ENCODE measurements around the gene PLEK2. TPM values are rescaled to one million over a fixed set of nuclear protein-coding genes. Genes with fewer than 3 reads are reported as not detected.
"Not testable (repeated sequence)": the region's sequence is repeated elsewhere in the genome, so short reads cannot be mapped to it uniquely, and the experiment has no call there.

Gene PLEK2
- total RNA-seq, 1 donor, result 3.9 TPM

DNA sequence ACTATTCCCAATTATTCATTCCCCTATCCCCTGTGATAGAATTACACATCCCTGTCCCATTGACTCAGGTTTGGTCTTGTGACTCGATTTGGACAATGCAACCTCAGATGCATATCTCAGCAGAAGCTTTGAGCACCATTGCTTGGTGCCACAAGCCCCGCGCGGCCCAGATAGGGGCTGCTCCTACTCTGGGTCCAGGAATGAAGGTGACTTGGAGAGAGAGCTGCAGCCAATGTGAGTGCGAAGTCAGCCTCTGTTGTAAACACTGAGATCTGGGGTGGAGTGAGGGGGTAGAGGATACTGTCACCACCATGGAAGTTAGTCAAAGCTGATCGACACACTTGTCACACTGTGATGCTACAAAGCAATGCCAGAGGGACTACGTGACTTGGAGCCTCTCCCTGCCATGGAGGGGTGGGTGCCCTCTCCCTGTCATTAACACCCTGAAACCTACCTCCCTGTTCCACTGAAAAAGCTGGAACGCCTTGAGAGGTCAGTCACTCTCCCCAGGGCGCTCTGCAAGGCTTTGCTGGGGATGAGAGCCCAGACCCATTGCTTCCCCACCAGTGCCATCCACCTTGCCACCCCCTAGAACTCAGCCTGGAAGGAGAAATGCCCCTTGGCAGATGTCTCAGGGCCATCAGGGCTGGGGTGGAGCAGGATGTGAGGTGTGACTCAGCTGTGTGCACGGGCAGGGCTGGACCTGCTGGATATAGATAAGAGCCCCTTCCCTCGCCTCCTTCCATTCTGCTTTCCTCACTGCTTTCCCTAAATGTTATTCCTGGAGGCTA lies 6.6 kb upstream of the PLEK2 start:
- Histone ChIP-seq H3K9me3 (ENCODE audit: low read depth, low read length) (no peaks in the 10 kb centered on the region), H3K27me3 (ENCODE audit: insufficient read depth, low read length) (no peaks in the 10 kb centered on the region), H3K4me1 (ENCODE audit: insufficient read depth, low read length) (peaks cover 2% of the 10 kb centered on the region), H3K4me3 (ENCODE audit: low read length) (no peak overlapping the region)

DNA sequence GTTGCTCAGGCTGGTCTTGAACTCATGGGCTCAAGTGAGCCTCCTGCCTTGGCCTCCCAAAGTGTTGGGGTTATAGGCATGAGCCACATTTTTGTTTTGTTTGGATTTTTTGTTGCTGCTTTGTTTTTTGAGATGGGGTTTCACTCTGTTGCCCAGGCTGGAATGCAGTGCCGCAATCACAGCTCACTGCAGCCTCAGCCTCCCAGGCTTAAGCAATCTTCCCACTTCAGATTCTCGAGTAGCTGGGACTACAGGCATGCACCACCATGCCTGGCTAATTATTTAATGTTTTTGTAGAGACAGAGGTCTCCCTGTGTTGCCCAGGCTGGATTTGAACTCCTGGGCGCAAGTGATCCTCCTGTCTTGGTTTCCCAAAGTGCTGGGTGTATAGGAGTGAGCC lies 5.7 kb upstream of the PLEK2 start:
- Histone ChIP-seq H3K4me3 (ENCODE audit: low read length) (no peak overlapping the region), H3K9me3 (ENCODE audit: low read depth, low read length) (no peaks in the 10 kb centered on the region), H3K27me3 (ENCODE audit: insufficient read depth, low read length) (no peaks in the 10 kb centered on the region), H3K4me1 (ENCODE audit: insufficient read depth, low read length) (no peaks in the 10 kb centered on the region)

DNA sequence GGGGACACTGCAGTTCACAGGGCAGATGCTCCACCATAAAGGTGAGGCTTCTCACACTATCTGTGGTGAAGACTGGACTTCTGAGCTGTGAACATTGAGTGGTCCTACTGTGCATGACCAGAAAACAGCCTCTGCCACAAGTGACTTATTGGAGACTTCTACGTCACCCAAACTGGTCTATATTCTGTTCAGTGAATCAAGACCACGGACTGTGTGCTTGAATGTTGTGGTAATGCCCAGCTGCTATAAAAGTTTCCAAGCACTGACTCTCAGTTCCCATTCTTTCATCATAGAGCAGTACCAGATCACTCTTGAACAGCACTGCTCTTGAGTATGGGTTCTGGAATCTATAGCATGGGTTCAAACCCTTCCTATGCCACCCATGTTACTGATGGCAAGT lies 4.8 kb upstream of the PLEK2 start:
- Histone ChIP-seq H3K27me3 (ENCODE audit: insufficient read depth, low read length) (peaks cover 5% of the 10 kb centered on the region), H3K4me1 (ENCODE audit: insufficient read depth, low read length) (peaks cover 7% of the 10 kb centered on the region), H3K4me3 (ENCODE audit: low read length) (no peak overlapping the region), H3K9me3 (ENCODE audit: low read depth, low read length) (no peaks in the 10 kb centered on the region)

DNA sequence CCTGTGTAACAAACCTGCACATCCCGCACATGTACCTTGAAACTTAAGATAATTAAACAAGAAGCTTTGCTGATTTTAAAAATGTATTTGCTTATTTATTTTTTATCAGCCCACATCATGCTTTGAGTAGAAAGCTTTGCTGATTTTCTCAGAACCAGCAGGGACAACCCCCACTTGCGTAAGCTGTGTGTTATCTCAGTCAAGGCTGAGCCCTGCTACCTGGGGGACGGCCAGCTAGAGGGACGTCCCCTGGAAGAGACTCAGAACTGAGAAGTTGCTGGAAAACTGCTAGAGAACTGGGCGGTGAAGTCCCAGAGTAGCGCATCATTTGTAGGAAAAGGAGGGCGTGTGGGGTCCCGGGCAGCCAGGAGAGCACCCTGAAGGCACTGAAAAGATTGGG lies 4.1 kb upstream of the PLEK2 start:
- Histone ChIP-seq H3K27me3 (ENCODE audit: insufficient read depth, low read length) (peaks cover 12% of the 10 kb centered on the region), H3K9me3 (ENCODE audit: low read depth, low read length) (no peaks in the 10 kb centered on the region), H3K4me3 (ENCODE audit: low read length) (no peak overlapping the region), H3K4me1 (ENCODE audit: insufficient read depth, low read length) (peaks cover 10% of the 10 kb centered on the region)

DNA sequence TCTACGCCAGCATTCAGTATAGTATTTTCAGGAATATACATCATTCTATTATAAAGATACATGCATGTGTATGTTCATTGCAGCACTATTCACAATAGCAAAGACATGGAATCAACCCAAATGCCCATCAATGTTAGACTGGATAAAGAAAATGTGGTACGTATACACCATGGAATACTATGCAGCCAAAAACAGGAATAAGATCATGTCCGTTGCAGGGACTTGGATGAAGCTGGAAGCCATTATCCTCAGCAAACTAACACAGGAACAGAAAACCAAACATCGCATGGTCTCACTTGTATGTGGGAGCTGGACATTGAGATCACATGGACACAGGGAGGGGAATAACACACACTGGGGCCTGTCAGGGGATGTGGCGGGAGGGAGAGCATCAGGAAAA lies 3.6 kb upstream of the PLEK2 start:
- H3K4me3 ChIP-seq (ENCODE audit: low read length); H3K9me3 ChIP-seq (ENCODE audit: low read depth, low read length); H3K4me1 ChIP-seq (ENCODE audit: insufficient read depth, low read length): not testable (repeated sequence)
- peaks cover 13% of the 10 kb centered on the region for H3K27me3 ChIP-seq (ENCODE audit: insufficient read depth, low read length)

DNA sequence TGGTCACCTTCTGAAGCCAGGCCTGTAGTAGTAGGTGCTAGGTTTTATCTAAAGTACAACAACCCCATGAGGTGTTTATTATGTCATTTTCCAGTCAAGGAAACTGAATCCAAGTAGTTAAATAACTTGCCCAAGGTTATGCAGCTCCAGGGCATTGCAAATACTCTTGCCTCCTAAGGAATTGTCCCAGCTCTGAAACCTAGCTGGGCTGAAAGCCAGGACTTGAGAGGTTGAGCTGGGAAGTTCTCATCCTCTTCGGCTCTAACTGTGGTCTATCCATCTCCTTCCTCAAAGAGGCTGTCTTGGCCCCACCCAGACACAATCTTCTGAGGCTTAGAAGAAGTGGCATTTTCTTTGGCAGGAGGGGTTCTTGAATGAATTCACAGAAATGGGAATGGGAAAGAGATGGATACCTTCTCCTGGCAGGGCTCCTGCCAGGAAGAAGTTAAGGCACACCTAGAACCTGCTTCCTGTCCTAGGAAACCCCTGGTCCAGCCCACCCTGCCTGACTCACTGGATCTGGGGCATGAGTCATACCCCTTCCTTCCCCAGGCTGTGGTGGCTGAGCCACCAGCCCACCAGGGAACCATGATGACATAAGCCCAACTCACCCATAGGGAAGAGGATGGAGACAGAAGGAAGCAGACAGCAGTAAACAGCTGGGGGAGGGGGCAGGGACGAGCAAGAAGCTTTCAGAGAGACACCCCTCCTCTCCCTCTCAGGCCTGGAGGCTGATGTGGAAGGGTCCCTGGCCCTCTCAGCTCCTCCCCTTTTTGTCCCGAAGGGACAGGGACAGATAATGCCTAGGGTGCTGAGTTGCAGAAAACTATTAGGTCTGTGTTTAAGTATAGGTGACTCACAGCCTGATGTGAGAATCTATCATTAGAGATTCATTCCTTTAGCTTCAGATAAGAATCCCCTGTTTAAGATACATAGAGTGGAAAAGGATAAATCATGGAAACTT lies 2.1 kb upstream of the PLEK2 start:
- peaks cover 10% of the 10 kb centered on the region for H3K4me1 ChIP-seq (ENCODE audit: insufficient read depth, low read length)
- H3K27me3 ChIP-seq (ENCODE audit: insufficient read depth, low read length), result peaks cover 13% of the 10 kb centered on the region
- no peak overlapping the region for H3K4me3 ChIP-seq (ENCODE audit: low read length)
- no peaks in the 10 kb centered on the region for H3K9me3 ChIP-seq (ENCODE audit: low read depth, low read length)

DNA sequence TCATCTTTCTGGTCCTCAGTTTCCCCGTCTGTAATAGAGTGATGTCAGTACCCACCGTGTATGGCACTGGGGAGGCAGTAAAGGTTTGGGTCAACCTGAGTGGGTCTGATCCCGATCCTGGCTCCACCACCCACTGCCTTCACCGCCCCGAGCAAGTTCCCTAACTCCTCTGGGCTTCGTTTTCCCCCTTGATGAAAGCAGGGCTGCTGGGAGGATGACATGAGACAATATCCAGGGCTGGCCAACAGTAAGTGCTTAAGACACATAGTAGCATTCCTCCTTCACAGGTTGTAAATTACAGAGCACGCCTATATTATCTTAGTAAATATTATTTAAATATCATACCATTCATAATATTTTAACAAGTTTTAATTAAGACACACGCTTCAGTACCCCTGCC lies 595 bp downstream of the PLEK2 start:
- Histone ChIP-seq H3K9me3 (ENCODE audit: low read depth, low read length) (no peaks in the 10 kb centered on the region), H3K4me1 (ENCODE audit: insufficient read depth, low read length) (peaks cover 10% of the 10 kb centered on the region), H3K27me3 (ENCODE audit: insufficient read depth, low read length) (peaks cover 13% of the 10 kb centered on the region), H3K4me3 (ENCODE audit: low read length) (no peak overlapping the region)

DNA sequence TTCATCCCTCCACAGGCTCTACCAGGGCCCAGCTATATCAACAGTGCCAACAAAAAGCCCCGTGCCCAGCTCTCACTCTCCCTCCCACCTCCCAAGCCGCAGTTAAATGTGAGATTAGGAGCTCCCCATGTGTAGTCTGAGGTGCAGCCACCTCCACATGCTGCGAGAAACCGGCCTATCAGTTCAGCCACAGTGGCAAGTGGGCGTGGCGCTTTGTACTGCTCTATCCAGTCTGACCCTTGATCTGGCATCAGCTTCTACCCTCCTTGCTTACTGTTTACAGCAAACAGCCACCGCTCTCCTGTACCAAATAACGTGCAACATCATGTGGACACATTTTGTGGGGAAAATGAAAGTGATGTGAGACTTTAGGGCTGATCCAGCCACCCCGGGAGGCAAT lies 1.7 kb downstream of the PLEK2 start:
- peaks cover 13% of the 10 kb centered on the region for H3K27me3 ChIP-seq (ENCODE audit: insufficient read depth, low read length)
- H3K9me3 ChIP-seq (ENCODE audit: low read depth, low read length), result no peaks in the 10 kb centered on the region
- H3K4me1 ChIP-seq (ENCODE audit: insufficient read depth, low read length), result peaks cover 10% of the 10 kb centered on the region
- H3K4me3 ChIP-seq (ENCODE audit: low read length), result no peak overlapping the region

DNA sequence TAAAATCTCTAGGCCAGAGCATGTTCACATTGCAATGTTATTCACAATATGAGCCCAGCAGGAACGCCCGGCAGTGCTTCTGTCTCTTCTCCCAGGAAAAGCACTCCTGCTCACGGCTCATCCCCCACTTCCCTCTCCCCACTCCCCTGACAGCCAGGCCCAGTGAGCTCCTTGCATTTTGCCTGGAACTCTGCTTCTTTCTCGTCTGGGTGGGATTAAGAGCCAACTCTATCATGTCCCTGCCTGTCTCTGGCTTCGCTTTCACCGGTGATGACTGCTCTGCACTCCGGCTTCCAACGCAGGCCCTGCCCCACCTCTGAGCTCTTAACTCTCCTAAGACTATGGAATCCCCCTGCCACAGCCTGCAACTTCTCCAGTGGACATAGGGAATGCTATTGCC lies 2.5 kb downstream of the PLEK2 start:
- Histone ChIP-seq H3K9me3 (ENCODE audit: low read depth, low read length) (no peaks in the 10 kb centered on the region), H3K27me3 (ENCODE audit: insufficient read depth, low read length) (peaks cover 13% of the 10 kb centered on the region), H3K4me3 (ENCODE audit: low read length) (no peak overlapping the region), H3K4me1 (ENCODE audit: insufficient read depth, low read length) (peaks cover 10% of the 10 kb centered on the region)

DNA sequence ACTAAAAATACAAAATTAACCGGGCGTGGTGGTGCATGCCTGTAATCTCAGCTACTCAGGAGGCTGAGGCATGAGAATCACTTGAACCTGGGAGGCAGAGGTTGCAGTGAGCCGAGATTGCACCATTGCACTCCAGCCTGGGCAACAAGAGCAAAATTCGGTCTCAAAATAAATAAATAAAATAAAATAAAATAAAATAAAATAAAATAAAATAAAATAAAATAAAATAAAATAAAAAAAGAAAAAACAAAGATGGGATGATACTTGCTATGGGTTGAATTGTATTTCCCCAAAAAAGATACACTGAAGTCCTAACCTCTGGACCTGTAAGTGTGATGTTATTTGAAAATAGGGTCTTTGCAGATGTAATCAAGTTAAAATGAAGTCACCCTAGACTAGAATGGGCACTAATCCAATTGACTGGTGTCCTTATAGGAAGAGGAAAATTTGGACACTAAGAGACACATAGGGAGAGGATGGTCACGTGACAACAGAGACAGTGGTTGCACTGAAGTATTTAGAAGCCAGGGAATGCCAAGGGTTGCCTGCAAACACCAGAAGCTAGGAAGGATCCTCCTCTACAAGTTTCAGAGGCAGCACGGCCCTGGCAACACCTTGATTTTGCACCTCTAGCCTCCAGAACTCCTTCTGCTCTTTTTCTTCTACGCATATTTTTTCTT lies 3.7 kb downstream of the PLEK2 start:
- not testable (repeated sequence) for H3K4me3 ChIP-seq (ENCODE audit: low read length); H3K9me3 ChIP-seq (ENCODE audit: low read depth, low read length); H3K4me1 ChIP-seq (ENCODE audit: insufficient read depth, low read length)
- peaks cover 13% of the 10 kb centered on the region for H3K27me3 ChIP-seq (ENCODE audit: insufficient read depth, low read length)

DNA sequence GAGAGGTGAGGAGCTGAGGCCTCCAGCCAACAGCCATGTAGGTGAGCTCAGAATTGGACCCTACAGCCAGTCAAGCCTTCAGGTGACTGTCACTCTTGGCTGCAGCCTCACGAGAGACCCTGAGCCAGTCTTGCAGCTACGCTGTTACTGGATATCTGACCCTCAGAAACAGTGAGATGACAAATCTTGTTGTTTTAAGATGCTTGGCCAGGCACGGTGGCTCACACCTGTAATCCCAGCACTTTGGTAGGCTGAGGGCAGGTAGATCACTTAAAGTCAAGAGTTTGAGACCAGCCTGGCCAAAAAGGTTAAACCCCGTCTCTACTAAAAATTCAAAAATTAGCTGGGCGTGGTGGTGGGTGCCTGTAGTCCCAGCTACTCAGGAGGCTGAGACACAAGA lies 6.2 kb downstream of the PLEK2 start:
- Histone ChIP-seq H3K9me3 (ENCODE audit: low read depth, low read length) (no peaks in the 10 kb centered on the region), H3K4me1 (ENCODE audit: insufficient read depth, low read length) (no peaks in the 10 kb centered on the region), H3K27me3 (ENCODE audit: insufficient read depth, low read length) (no peaks in the 10 kb centered on the region), H3K4me3 (ENCODE audit: low read length) (no peak overlapping the region)

DNA sequence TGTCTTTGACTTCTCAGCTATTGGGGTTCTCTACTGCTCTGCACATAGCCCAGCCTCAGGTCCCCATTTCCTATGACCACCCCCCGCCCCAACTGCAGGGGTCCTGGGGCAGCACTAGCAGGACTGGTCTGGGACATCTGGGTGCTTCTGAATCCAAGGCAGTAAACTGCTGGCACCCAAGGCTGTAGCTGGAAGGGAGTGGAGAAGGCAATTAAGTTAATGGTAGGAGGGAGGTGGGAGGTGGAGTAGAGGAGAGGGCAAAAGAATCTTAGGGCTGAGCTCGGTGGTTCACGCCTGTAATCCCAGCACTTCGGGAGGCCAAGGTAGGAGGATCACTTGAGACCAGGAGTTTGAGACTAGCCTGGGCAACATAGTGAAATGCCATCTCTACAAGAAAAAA lies 11.5 kb downstream of the PLEK2 start:
- no peak overlapping the region for H3K4me3 ChIP-seq (ENCODE audit: low read length)
- H3K27me3 ChIP-seq (ENCODE audit: insufficient read depth, low read length), result no peaks in the 10 kb centered on the region
- H3K9me3 ChIP-seq (ENCODE audit: low read depth, low read length), result no peaks in the 10 kb centered on the region
- no peaks in the 10 kb centered on the region for H3K4me1 ChIP-seq (ENCODE audit: insufficient read depth, low read length)

DNA sequence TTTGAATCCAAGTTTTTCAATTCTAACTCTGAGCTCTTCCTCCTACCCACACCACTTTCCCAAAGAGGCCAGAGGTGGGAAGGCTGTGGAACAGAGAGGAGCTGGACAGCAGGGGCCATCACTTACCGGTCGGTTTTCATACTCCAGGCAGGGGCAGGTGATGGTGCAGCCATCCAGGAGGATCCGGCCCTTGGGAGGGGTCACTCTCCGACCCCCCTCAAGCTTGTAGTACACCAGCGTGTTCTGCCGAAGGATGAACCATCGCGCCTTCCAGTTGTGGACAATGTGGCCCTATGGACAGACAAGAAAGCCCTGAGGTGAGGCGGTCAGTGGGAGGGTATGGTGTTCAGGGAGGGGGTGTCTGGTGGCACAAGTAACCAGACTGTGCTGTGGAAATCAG lies 14.4 kb downstream of the PLEK2 start:
- no peaks in the 10 kb centered on the region for H3K27me3 ChIP-seq (ENCODE audit: insufficient read depth, low read length)
- no peaks in the 10 kb centered on the region for H3K9me3 ChIP-seq (ENCODE audit: low read depth, low read length)
- no peak overlapping the region for H3K4me3 ChIP-seq (ENCODE audit: low read length)

DNA sequence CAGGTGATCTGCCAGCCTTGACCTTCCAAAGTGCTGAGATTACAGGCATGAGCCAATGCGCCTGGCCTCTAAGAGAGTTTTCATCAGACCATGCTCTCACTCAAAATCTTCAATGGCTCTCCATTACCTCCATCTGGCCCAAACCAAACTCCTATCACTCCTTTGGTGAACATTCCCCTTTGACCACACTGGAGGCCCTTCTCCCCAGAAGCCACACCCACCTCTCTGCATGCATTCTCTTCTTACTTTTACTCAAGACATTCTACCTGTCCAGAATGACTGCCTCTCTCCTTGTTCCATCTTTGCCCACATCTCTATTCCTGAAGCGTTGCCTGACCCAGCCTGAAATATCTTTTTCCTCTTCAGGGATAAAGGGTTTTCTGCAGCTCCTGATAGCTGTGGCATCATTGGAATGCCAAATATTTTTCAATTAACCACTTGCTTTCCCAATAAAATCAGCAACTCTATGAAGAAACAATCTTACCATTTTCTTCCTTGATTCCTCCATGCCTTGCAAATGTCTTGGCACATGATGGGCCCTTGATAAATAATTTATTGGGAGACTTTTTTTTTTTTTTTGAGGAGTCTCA lies 15.5 kb downstream of the PLEK2 start:
- H3K4me1 ChIP-seq (ENCODE audit: insufficient read depth, low read length), result no peaks in the 10 kb centered on the region
- no peaks in the 10 kb centered on the region for H3K9me3 ChIP-seq (ENCODE audit: low read depth, low read length)
- no peak overlapping the region for H3K4me3 ChIP-seq (ENCODE audit: low read length)

More for the DNA sequence above, 14.4 kb downstream of the PLEK2 start:
- H3K4me1 ChIP-seq (ENCODE audit: insufficient read depth, low read length), result no peaks in the 10 kb centered on the region

DNA sequence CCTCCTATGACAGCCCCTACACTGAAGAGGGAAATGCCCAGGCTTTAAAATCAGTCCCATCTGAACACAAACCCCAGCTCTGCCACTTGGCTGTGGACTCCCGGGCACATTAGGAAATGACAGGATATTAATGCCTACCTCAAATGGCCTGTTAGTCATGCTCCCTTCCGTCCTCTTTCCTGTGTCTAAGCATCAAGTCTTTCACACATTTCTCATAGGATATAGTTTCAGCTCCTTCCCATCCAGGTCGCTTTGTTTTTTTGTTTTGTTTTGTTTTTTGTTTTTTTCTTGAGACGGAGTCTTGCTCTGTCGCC lies 16.1 kb downstream of the PLEK2 start:
- H3K4me1 ChIP-seq (ENCODE audit: insufficient read depth, low read length), result no peaks in the 10 kb centered on the region
- H3K4me3 ChIP-seq (ENCODE audit: low read length), result no peak overlapping the region
- H3K9me3 ChIP-seq (ENCODE audit: low read depth, low read length), result no peaks in the 10 kb centered on the region
- no peaks in the 10 kb centered on the region for H3K27me3 ChIP-seq (ENCODE audit: insufficient read depth, low read length)

More for the DNA sequence above, 15.5 kb downstream of the PLEK2 start:
- H3K27me3 ChIP-seq (ENCODE audit: insufficient read depth, low read length), result no peaks in the 10 kb centered on the region

Data from mononuclear cell (primary cell).